ENCODE measurements around the gene LTBP1.

LTBP1 gene

GRCh38 chr2:32925976-32926707 lies 20.6 kb upstream of the LTBP1 start:
- H3K27me3 ChIP-seq (ENCODE audit: insufficient read depth, poor library complexity, severe bottlenecking) = no peaks in the 10 kb centered on the region
- DNase-seq (ENCODE audit: low read depth in 1 of 2, low spot score in 1 of 2) = no peak
- TF ChIP-seq CTCF (IDR thresholded peaks at IDR 0.05; ENCODE audit: insufficient read depth, low read length) (no peak), POLR2AphosphoS5 (IDR thresholded peaks at IDR 0.05; ENCODE audit: low read depth) (no peak), REST (IDR thresholded peaks at IDR 0.05; ENCODE audit: insufficient replicate concordance, low read depth) (no peak), SPI1 (IDR thresholded peaks at IDR 0.05; ENCODE audit: borderline replicate concordance, low read depth) (no peak), GABPA (IDR thresholded peaks at IDR 0.05; ENCODE audit: low read depth) (no peak)

GRCh38 chr2:32926708-32927084 lies 20.1 kb upstream of the LTBP1 start:
- Histone ChIP-seq H3K27me3 (ENCODE audit: insufficient read depth, poor library complexity, severe bottlenecking) (no peaks in the 10 kb centered on the region), H3K27ac (replicated peaks) (no peak overlapping the region), H3K4me3 (replicated peaks; ENCODE audit: insufficient read depth, low read length) (no peak overlapping the region)
- no peak for DNase-seq (ENCODE audit: low read depth in 1 of 2, low spot score in 1 of 2)
- no peak for TF ChIP-seq CTCF (IDR thresholded peaks at IDR 0.05; ENCODE audit: insufficient read depth, low read length)
- TF ChIP-seq GABPA (IDR thresholded peaks at IDR 0.05; ENCODE audit: low read depth) = no peak
- TF ChIP-seq SPI1 (IDR thresholded peaks at IDR 0.05; ENCODE audit: borderline replicate concordance, low read depth) = no peak
- no peak for TF ChIP-seq POLR2AphosphoS5 (IDR thresholded peaks at IDR 0.05; ENCODE audit: low read depth)
- no peak for TF ChIP-seq REST (IDR thresholded peaks at IDR 0.05; ENCODE audit: insufficient replicate concordance, low read depth)

More at GRCh38 chr2:32925976-32926707, 20.6 kb upstream of the LTBP1 start:
- H3K27ac ChIP-seq (replicated peaks) = no peak overlapping the region
- H3K4me3 ChIP-seq (replicated peaks; ENCODE audit: insufficient read depth, low read length) = no peak overlapping the region

DNA sequence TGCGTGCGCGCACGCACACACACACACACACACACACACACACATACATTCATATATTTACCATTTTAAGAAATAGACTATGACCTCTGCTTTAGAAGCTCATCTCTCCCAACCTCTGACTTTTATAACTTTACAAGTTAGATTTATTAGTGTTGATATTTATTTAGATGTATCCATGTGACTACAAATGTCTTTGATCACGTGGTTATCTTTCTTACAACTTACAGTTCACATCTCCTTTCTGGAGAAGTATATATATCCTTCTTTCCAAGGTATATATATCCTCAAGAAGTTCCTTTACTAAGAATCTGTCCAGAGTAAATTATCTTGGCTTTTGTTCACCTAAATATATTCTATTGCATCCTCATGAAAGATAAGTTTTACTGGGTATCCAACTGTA lies 16.3 kb upstream of the LTBP1 start:
- no peak for DNase-seq (ENCODE audit: low read depth in 1 of 2, low spot score in 1 of 2)
- H3K4me3 ChIP-seq (replicated peaks; ENCODE audit: insufficient read depth, low read length) = no peak overlapping the region
- no peak overlapping the region for H3K27ac ChIP-seq (replicated peaks)
- H3K27me3 ChIP-seq (ENCODE audit: insufficient read depth, poor library complexity, severe bottlenecking) = no peaks in the 10 kb centered on the region
- TF ChIP-seq REST (IDR thresholded peaks at IDR 0.05; ENCODE audit: insufficient replicate concordance, low read depth) (no peak), POLR2AphosphoS5 (IDR thresholded peaks at IDR 0.05; ENCODE audit: low read depth) (no peak)

Data from HL-60 (cell line).